Coronary artery (tissue), 2 donors: ENCODE results near the gene SMAGP.
"Not testable (repeated sequence)": the region's sequence is repeated elsewhere in the genome, so short reads cannot be mapped to it uniquely, and the experiment has no call there.

Experiments used
- DNase-seq: peaks from one replicate; pipeline ENCODE4 v3.0.0-alpha.2; 2017; ENCODE audit warnings: low spot score
- H3K27ac ChIP-seq, 2 donors: fragments of 200-600 bp; sonication (generic); one replicate each; pipeline ENCODE4 v1.5.1; 2016 to 2019
- H3K4me3 ChIP-seq: fragments of 200-600 bp; sonication (generic); 2 replicates; pipeline ENCODE4 v1.5.1; 2016; ENCODE audit warnings: mild to moderate bottlenecking, moderate library complexity
- CTCF ChIP-seq: fragments of 200-600 bp; sonication (generic); IDR thresholded peaks from one replicate; pipeline ENCODE4 v1.5.1; 2019; ENCODE audit warnings: antibody characterized with exemption

Gene SMAGP

GRCh38 chr12:51229116-51229809 is 41.0 kb downstream of the SMAGP start:
- no peak for TF ChIP-seq CTCF
- no peak overlapping the region for H3K27ac ChIP-seq
- no peak overlapping the region for H3K4me3 ChIP-seq
- no peak for DNase-seq

- Histone ChIP-seq H3K4me3 (no peak overlapping the region), H3K27ac (no peak overlapping the region)
- TF ChIP-seq CTCF, result no peak
- no peak for DNase-seq
Observed at GRCh38 chr12:51227962-51228361, 42.3 kb downstream of the SMAGP start.

GRCh38 chr12:51227112-51227511 is 43.1 kb downstream of the SMAGP start:
- DNase-seq, H3K4me3 ChIP-seq, H3K27ac ChIP-seq: not testable (repeated sequence)

GRCh38 chr12:51225771-51226170 is 44.4 kb downstream of the SMAGP start:
- no peak for DNase-seq
- Histone ChIP-seq H3K4me3 (no peak overlapping the region), H3K27ac (no peak overlapping the region)
- no peak for TF ChIP-seq CTCF

- Histone ChIP-seq H3K27ac (no peak overlapping the region), H3K4me3 (no peak overlapping the region)
- no peak for DNase-seq
- TF ChIP-seq CTCF, result no peak
Observed at GRCh38 chr12:51225234-51225633, 45.0 kb downstream of the SMAGP start.

GRCh38 chr12:51224625-51225024 is 45.6 kb downstream of the SMAGP start:
- TF ChIP-seq CTCF, result no peak
- DNase-seq, result no peak
- Histone ChIP-seq H3K4me3 (no peak overlapping the region), H3K27ac (no peak overlapping the region)

- no peak for DNase-seq
- no peak overlapping the region for H3K27ac ChIP-seq
- TF ChIP-seq CTCF, result no peak
- H3K4me3 ChIP-seq, result no peak overlapping the region
Observed at GRCh38 chr12:51222461-51222860, 47.8 kb downstream of the SMAGP start.

GRCh38 chr12:51219857-51220256 is 50.4 kb downstream of the SMAGP start:
- not testable (repeated sequence) for H3K4me3 ChIP-seq, H3K27ac ChIP-seq, DNase-seq
